DND-41 (cell line): Measurements from ENCODE around the gene PLEKHG5.

Source experiments
- EZH2 ChIP-seq: IDR thresholded peaks from 3 replicates; pipeline ENCODE4 v1.6.1; 2012; ENCODE audit warnings: borderline replicate concordance, low read depth, mild to moderate bottlenecking, moderate library complexity, low read length, inconsistent platforms; ENCODE audit not compliant: severe bottlenecking
- TF ChIP-seq, protein P1 (sequence below): IDR thresholded peaks from 2 replicates; pipeline ENCODE4 v1.5.1; 2012; ENCODE audit warnings: borderline replicate concordance, low read length, moderate library complexity, mild to moderate bottlenecking; ENCODE audit not compliant: poor library complexity, severe bottlenecking; ENCODE audit errors: extremely low read depth

DNA sequence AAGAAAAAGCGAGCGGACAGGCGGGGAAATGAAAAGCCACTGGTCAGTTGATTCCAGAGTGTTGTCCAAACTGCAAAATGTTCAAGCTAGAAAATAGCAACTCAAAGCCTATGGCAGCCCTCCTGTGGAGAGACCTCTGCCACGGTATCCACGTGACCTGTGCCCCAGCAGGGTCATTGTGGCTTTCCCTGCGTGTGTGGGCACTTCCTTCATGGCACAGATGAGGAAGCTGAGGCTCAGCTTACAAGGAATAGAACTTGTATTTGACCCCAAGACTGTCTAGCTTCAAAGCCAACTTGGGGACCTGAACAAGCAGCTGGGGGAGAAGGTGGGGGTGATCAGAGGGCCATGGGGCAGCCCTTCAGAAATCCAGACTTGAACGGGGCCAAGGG is 15.6 kb upstream of the PLEKHG5 start:
- TF ChIP-seq, protein P1, sequence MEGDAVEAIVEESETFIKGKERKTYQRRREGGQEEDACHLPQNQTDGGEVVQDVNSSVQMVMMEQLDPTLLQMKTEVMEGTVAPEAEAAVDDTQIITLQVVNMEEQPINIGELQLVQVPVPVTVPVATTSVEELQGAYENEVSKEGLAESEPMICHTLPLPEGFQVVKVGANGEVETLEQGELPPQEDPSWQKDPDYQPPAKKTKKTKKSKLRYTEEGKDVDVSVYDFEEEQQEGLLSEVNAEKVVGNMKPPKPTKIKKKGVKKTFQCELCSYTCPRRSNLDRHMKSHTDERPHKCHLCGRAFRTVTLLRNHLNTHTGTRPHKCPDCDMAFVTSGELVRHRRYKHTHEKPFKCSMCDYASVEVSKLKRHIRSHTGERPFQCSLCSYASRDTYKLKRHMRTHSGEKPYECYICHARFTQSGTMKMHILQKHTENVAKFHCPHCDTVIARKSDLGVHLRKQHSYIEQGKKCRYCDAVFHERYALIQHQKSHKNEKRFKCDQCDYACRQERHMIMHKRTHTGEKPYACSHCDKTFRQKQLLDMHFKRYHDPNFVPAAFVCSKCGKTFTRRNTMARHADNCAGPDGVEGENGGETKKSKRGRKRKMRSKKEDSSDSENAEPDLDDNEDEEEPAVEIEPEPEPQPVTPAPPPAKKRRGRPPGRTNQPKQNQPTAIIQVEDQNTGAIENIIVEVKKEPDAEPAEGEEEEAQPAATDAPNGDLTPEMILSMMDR, result no peak
- TF ChIP-seq EZH2, result no peak
